ENCODE measurements around the gene PARD6B.

PARD6B gene

DNA sequence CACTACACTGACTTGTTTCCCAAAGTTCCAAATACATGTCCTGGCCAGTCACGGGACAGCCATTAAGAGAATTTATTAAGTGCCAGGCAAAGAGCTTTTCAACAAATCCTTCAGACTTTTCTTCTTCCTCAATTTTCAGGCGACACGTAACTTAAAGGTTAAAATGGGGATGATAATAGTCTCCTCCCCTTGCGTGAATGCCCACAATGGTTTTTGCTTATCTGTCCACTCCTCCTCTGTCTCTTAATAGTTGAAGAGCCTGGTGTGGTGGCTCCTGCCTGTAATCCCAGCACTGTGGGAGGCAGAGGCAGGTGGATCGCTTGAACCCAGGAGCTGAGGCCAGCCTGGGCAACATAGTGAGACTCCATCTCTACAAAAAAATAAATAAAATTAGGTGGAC, 11.4 kb upstream of the PARD6B start:
- no peak for DNase-seq
- in situ Hi-C loops (cut with HindIII; ENCODE audit: low pct_ligation_motif_present, low pct_unique_long_range_greater_than_20kb, low sequenced_read_pairs) = no loop called here

DNA sequence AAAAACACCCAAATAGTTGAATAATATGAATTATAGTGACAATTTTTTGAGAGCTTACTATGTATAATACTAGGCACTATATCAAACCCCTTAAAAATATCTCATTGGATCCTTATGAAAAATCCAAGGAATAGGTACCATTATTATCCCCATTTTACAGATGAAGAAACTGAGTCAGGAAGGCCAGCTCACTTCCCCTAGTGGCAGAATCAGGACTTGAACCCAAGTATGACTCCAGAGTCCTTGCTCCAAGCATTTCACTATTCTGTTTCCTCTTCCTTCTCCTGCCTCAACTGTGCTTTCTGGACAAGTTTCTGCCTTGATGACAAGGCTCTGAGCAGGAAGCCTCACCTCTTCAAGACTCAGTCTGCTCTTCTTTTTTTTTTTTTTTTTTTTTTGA, 10.8 kb upstream of the PARD6B start:
- DNase-seq = no peak

DNA sequence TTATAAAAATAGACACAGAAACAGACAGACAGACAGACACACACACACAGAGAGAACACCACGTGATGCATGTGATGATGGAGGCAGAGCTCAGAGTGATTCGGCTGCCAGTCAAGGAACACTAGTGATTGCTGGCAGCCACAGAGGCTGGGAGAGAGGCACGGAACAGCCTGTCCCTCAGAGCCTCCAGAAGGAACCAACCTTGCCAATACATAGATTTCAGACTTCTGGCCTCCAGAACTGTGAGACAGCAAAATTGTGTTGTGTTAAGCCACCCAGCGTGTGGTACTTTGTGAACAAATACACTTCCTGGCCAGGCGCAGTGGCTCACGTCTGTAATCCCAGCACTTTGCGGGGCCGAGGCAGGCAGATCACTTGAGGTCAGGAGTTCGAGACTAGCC, 9.5 kb upstream of the PARD6B start:
- in situ Hi-C loops (cut with HindIII; ENCODE audit: low pct_ligation_motif_present, low pct_unique_long_range_greater_than_20kb, low sequenced_read_pairs) = no loop called here
- no peak for DNase-seq

More for the DNA sequence above, 10.8 kb upstream of the PARD6B start:
- in situ Hi-C loops (cut with HindIII; ENCODE audit: low pct_ligation_motif_present, low pct_unique_long_range_greater_than_20kb, low sequenced_read_pairs) = no loop called here

DNA sequence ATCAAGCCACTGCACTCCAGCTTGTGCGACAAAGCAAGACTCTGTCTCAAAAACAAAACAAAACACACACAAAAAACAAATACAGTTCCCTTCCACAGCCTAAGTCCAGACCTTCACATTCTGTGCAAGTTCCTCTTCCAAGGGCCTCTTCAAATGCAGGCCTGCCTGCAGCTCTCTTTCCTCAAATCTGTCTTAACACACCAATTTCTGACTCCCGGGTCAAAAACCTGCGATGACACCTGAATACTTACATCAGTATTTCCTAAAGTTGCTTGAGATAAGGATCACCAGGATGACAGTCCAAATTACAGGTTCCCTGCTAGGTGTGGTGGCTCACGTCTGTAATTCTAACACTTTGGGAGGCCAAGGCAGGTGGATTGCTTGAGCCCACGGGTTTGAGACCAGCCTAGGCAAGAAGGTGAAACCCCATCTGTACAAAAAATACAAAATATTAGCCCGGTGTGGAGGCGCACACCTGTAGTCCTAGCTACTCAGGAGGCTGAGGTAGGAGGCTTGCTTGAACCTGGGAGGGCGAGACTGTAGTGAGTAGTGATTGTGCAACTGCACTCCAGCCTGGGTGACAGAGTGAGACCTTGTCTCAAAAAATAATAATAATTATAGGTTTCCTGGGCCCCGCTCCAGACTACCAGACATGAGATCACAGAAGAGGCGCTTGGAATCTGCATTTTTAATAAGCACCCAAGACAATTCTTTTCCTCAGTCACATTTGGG, 8.8 kb upstream of the PARD6B start:
- DNase-seq = no peak

DNA sequence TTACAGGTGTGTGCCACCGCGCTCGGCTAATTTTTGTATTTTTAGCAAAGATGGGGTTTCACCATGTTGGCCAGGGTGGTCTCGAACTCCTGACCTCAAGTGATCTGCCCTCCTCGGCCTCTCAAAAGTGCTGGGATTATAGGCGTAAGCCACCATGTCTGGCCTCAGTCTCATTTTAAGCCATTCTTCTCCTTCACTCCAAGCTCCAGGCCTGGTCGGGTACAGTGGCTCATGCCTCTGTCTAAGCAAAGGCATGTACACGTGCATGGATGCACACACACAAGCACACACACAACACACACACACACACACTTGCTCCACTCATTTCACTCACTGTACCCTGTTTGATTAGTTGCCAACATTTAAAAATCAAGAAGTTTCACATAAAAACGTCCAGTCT, 7.7 kb upstream of the PARD6B start:
- in situ Hi-C loops (cut with HindIII; ENCODE audit: low pct_ligation_motif_present, low pct_unique_long_range_greater_than_20kb, low sequenced_read_pairs) = no loop called here
- no peak for DNase-seq

More for the DNA sequence above, 8.8 kb upstream of the PARD6B start:
- in situ Hi-C loops (cut with HindIII; ENCODE audit: low pct_ligation_motif_present, low pct_unique_long_range_greater_than_20kb, low sequenced_read_pairs) = no loop called here

DNA sequence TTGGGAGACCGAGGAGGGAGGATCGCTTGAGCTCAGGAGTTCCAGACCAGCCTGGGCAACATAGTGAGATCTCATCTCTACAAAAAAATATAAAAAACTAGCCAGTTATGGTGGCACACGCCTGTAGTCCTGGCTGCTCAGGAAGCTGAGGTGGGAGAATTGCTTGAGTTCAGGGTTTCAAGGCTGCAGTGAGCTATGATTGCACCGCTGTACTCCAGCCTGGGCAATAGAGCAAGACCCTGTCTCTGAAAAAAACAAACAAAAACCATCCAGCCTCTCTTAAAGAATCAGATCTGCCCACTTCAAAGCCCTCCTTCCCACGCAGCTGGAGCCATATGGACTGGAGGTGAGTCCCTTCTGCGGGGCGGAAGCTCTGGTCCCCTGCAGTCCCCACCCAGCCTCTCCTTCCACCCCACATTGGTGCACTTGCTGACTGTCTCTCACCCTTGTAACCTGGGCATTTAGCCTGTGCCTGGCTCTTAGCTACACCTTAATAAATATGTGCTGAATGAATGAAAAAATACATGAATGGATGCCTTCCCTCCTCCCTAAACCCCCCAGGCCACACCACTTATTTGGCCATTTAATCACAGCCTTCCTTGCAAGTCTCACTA, 7.2 kb upstream of the PARD6B start:
- in situ Hi-C loops (cut with HindIII; ENCODE audit: low pct_ligation_motif_present, low pct_unique_long_range_greater_than_20kb, low sequenced_read_pairs) = no loop called here
- DNase-seq = no peak

DNA sequence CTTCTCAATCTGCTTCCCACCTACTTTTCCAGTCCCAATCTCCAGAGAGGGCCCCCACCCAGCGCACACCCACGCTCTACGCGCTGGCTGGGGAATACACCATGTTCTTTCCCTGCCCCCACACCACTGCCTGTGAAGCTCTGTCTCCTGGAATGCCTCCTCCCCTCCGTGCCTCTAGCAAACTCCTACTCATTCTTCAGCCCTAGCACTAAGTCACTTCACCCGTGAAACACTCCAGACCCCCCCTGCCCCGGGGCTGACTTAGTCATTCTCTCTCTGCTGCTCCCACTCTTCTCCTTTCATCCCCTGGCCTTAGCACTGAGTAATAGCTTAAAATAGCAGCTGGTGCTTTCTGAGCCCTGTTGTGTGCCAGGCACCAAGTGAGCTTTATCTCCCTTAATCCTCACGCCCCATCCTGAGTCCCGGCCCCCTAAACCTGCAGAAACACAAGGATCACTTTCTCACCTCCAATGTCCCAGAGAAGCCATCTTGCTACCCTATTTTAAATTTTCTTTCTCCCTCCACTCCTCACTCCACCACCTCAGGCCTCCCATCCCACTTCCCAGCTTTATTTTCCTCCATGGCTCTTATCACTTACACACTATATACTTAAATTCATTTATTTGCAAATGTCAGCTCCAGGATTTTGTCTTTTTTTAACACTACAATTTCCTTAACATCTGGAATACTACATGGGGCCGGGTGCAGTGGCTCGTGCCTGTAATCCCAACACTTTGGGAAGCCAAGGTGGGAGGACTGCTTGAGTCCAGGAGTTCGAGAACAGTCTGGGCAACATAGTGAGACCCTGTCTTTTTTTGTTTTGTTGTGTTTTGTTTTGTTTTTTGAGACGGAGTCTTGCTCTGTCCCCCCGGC, 6.3 kb upstream of the PARD6B start:
- DNase-seq = peak; percentile 96
- in situ Hi-C loops (cut with HindIII; ENCODE audit: low pct_ligation_motif_present, low pct_unique_long_range_greater_than_20kb, low sequenced_read_pairs) = no loop called here

DNA sequence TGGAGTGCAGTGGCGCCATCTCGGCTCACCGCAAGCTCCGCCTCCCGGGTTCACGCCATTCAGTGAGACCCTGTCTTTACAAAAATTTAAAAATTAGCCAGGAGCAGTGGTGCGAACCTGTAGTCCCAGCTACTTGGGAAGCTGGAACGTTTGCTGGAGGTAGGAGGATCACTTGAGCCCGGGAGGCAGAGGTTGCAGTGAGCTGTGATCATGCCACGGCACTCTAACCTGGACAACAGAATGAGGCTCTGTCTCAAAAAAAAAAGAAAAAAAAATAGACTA, 5.7 kb upstream of the PARD6B start:
- in situ Hi-C loops (cut with HindIII; ENCODE audit: low pct_ligation_motif_present, low pct_unique_long_range_greater_than_20kb, low sequenced_read_pairs) = no loop called here
- DNase-seq = peak; percentile 52

DNA sequence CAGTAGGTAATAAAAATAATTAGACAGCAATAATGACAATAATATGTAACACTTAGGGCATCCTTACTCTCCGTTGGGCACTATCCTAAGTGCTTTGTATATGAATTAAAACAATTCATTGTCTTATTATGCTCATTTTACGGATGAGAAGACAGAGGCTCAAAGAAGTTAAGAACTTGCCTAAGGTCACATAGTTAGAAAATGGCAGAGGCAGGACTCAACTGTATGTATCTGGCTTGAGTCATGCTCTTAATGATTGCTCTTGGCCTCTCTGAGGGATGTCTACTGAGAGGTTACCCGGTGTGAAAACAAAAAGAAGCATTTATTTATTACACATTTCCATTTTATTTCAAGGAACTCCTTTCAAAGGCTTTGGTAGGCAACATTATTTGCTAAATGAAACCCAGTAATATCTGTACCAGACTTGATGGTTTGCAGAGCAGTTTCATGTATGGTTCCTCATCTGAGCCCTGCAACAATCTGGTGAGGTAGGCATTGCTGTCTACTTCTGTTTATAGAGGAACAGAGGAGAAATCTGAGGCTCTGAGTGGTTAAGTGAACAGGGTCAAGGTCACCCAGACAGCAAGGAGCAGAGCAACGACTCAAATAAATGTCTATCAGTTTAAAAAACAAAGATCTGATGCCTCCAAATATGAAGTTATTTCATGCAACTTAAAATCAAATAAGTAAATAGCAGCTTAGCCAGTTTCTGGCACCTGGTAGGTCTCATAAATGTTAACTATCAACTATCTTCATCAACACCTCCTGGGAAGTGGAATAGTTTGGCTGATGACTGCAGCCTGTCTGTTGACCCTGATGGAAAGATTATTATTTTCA, 4.2 kb upstream of the PARD6B start:
- in situ Hi-C loops (cut with HindIII; ENCODE audit: low pct_ligation_motif_present, low pct_unique_long_range_greater_than_20kb, low sequenced_read_pairs) = no loop called here
- peak; percentile 41 for DNase-seq

DNA sequence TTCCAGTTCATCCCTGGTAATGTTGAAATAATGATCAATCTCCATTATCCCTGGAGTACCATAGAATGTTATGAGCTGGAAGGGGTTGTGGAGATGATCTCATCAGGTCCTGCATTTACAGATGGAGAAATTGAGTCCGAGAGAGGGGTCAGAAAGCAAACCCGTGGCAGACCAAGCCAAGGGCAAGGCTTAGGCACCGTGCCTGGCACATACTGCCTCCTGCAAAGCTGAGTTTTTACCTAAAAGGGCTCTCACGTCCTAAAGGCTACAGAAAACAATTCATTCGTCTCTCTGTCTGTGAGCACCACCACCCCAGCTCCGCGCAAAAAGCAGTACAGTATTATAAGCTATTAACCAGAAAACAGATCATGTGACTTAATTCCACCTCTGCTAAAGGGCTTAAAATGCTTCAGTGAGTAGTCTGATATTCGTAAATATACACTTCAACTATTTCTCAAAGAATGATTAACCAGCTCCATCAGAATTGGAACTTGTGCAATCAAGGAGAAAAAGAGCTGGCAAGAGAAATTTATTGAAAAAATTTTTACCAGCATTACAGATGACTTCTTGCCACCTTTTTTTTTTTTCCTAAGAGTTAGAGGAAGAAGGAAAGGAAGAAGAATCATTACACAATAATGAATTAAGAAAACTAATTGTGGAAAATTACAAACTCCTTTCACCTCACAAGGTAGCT, 3.4 kb upstream of the PARD6B start:
- peak; percentile 95 for DNase-seq
- in situ Hi-C loops (cut with HindIII; ENCODE audit: low pct_ligation_motif_present, low pct_unique_long_range_greater_than_20kb, low sequenced_read_pairs) = no loop called here

DNA sequence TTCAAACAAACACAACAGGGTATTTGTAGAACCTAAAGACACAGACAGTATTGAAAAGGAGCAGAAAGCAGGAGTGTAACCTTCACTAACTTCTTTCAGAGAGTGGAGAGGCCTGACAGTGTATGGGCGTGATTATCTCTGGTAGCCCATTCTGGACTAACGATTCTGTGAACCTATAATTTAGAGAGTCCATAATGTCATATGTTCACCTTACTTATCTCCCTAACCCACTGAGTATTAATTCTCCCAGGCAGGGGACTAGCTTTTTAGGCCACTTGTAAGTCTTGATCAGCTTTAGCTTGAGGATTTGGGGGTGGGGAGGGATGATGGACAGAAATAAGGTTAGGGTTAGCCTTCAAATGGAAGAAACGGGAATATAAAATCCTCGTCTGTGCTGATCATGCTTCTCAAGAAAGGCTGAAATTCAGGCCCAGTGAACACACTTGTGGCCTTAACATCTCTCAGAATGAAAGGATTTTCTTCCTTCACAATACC, 2.8 kb upstream of the PARD6B start:
- in situ Hi-C loops (cut with HindIII; ENCODE audit: low pct_ligation_motif_present, low pct_unique_long_range_greater_than_20kb, low sequenced_read_pairs) = no loop called here
- no peak for DNase-seq

DNA sequence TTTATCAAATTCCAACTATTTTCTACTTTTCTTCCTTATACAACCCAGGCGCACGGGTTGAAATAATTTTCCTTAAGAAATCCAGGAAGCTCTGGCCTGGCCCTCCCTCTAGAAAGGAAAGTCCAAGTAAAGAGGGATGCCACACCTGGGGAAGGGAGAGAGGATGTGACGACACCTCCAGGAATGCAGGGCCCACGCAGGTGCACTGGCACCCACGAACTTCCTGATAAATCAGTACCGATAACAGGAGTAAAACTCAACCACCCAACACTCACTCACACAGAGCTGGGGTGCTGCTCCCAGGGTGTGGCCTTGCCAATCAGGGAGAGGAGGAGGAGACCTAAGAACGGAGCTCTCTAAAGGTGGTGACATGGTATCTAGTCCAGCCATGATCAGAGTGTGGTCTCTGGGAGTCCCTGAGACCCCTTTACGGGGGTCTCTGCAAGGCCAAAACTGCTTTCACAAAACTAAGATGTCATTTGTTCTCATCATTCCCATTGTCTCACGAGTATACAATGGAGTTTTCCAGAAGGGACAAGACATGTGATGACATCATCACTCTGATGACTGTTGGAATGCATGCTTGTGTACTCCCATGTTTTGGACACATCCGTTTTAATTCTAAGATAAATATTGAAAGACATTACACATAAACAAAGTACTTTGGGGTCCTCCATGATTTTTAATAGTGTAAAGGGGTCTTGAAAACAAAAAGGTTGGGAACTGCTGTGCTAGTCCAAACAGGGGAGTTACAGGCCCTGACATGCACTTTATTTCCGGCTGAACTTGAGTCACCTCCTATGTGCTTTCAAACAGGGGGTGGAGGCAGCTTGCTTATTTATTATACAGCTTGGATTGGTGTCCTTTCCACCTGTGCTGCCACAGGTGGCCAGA, 2.2 kb upstream of the PARD6B start:
- in situ Hi-C loops (cut with HindIII; ENCODE audit: low pct_ligation_motif_present, low pct_unique_long_range_greater_than_20kb, low sequenced_read_pairs) = no loop called here
- DNase-seq = peak; percentile 36

DNA sequence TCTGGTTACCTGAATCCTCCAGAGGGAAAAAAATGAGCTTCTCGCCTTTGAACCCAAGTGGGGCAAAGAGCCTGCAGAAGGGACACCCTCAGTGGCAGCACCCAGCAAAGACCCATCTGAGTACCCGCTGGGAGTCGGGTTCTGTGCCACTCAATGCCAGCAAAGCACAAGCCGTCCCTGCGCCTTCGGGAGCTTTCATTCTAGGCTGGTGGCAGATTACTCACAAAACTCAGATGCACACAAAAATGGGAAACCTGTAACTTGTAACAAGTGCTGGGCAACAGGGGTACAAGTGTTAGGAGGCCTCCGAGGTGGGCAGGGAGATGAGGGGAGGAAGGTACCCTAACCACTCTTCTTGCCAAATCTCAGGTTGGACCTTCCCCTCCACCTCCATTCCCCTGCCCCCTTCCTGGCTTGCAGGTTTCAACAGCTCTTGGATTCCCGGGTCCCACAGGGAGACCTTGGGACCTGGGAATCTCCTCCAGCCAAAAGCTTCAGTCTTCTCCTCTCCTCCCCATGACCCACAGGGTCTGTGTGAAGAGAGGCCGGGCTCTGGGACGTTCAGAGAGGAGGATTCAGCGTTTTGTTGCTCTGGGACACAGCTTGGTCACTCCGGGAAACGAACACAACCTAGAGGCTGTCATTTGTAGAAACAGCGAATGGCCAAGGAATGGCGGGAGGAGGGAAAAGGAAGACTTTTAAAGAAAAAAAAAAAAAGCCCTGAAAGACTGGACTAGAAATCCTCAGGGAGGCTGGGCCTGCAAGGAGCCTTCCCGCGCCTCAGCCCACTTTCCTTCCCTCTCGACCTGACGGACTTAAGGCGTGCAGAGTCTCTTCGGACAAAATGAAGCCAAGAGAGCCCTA, 1.2 kb upstream of the PARD6B start:
- no peak for DNase-seq
- in situ Hi-C loops (cut with HindIII; ENCODE audit: low pct_ligation_motif_present, low pct_unique_long_range_greater_than_20kb, low sequenced_read_pairs) = no loop called here

DNA sequence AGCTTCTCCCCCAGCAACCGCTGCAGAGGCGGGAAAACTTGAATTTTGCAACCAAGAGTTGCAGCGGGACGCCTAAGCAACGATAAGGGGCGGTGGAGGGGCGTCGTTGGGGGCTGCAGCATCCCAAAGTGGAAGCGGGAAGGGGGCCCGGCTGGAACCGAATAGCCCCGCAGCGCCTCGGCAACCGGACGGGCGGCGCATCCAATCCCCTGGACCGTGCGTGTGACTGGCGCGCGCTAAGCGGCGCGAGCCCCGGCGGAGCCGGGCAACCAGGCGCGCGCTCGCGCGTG, 670 bp upstream of the PARD6B start:
- no peak for DNase-seq
- in situ Hi-C loops (cut with HindIII; ENCODE audit: low pct_ligation_motif_present, low pct_unique_long_range_greater_than_20kb, low sequenced_read_pairs) = no loop called here

DNA sequence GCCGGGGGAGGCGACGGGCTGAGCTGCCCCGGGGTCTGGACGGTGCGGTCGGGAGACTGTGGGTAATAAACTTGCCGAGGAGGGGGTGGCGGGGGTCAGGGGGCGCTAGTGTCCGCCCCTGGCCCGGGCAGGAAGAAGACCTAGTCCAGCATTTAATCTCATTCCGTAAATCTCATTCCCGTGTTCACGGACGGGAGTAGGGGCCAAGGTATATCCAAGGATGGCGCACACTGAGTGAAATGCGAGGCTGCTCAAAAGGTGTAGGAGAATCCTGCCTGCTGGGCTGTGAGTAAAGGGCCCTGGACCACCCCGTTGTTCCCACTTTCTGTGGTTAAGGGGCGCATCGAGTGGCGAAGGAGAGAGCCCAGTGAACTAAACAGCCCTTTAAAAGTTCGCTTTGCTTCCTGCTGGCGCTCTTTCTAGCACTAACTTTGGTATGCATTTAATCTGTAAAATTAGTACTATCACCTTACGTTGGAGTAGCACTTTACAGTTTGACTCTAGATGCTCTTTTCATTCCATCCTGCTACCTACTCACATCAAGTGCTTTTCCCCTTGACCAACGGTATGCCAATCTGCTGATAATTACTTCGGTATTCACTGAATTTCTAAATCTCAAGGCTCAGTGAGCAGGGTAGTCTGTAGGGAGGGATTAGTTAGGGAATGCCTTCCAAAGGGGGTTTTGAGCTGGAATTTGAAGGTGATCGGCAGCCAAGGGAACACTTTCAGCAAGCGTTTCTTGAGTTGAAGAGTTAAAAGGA, 730 bp downstream of the PARD6B start:
- in situ Hi-C loops (cut with HindIII; ENCODE audit: low pct_ligation_motif_present, low pct_unique_long_range_greater_than_20kb, low sequenced_read_pairs) = no loop called here
- DNase-seq = peak; percentile 57

Data from ACHN (cell line).